HEK293 (cell line): Measurements from ENCODE around the gene CCNY.

Experiments
- CTCF ChIA-PET: fragments of 350-600 bp; formaldehyde crosslinking; extraction: SDS; loops from one replicate; lab custom pipeline; 2021; ENCODE audit warnings: antibody characterized with exemption; lab: Yijun Ruan, JAX
- POLR2A ChIA-PET: fragments of 300-600 bp; formaldehyde crosslinking; extraction: SDS; loops from one replicate; lab custom pipeline; 2020; ENCODE audit warnings: antibody characterized with exemption, inconsistent platforms; lab: Yijun Ruan, JAX
- H3K27ac ChIP-seq: fragments of 200-500 bp; sonication (Bioruptor generic); 2 replicates; pipeline ENCODE4 v1.5.1; 2014; ENCODE audit warnings: low read depth, low read length, control low read depth, inconsistent platforms; ENCODE audit errors: extremely low read depth
- H3K36me3 ChIP-seq, 2 experiments: fragments of 200-500 bp in 1 of 2; sonication (Bioruptor generic) in 1 of 2; 1 replicate in 1 of 2; 2 replicates in 1 of 2; pipeline ENCODE4 v1.5.1; 2014 to 2017; ENCODE audit warnings: inconsistent platforms in 2 of 2, low read length in 2 of 2; ENCODE audit not compliant: control insufficient read depth in 2 of 2, insufficient read depth in 1 of 2
- H3K4me1 ChIP-seq: fragments of 200-500 bp; sonication (Bioruptor generic); 2 replicates; pipeline ENCODE4 v1.5.1; 2014; ENCODE audit warnings: mild to moderate bottlenecking, low read length, inconsistent platforms; ENCODE audit not compliant: control insufficient read depth, insufficient read depth
- H3K4me3 ChIP-seq: 2 replicates; pipeline ENCODE4 v1.5.1; 2011; ENCODE audit warnings: low read depth, mild to moderate bottlenecking, control low read depth, low read length, moderate library complexity
- H3K9me3 ChIP-seq: fragments of 200-500 bp; sonication (Bioruptor generic); 2 replicates; pipeline ENCODE4 v1.5.1; 2014; ENCODE audit warnings: low read depth, low read length, inconsistent platforms; ENCODE audit not compliant: control insufficient read depth, insufficient read depth
- BCL11A ChIP-seq: fragments of 450-650 bp; formaldehyde crosslinking; IDR thresholded peaks from 2 replicates; pipeline ENCODE4 v1.5.1; 2016; ENCODE audit warnings: low read depth, missing biosample characterization, missing genetic modification characterization
- MZF1 ChIP-seq: fragments of 450-650 bp; formaldehyde crosslinking; IDR thresholded peaks from 2 replicates; pipeline ENCODE4 v1.5.1; 2017; ENCODE audit warnings: missing biosample characterization, missing genetic modification characterization, borderline replicate concordance
- OSR2 ChIP-seq: fragments of 450-650 bp; formaldehyde crosslinking; IDR thresholded peaks from 2 replicates; pipeline ENCODE4 v1.5.1; 2016; ENCODE audit warnings: missing biosample characterization, missing genetic modification characterization
- REST ChIP-seq: fragments of 450-650 bp; formaldehyde crosslinking; IDR thresholded peaks from 2 replicates; pipeline ENCODE4 v1.5.1; 2016; ENCODE audit warnings: missing biosample characterization, missing genetic modification characterization
- SCRT2 ChIP-seq: fragments of 450-650 bp; formaldehyde crosslinking; IDR thresholded peaks from 2 replicates; pipeline ENCODE4 v1.5.1; 2016; ENCODE audit warnings: missing biosample characterization, missing genetic modification characterization
- SETDB1 ChIP-seq: IDR thresholded peaks from one replicate; pipeline ENCODE4 v1.6.1; 2017; ENCODE audit warnings: mild to moderate bottlenecking, low read length, moderate library complexity, mixed read lengths; ENCODE audit not compliant: insufficient read length
- ZEB2 ChIP-seq: fragments of 450-650 bp; formaldehyde crosslinking; IDR thresholded peaks from 2 replicates; pipeline ENCODE4 v1.5.1; 2016; ENCODE audit warnings: missing biosample characterization, missing genetic modification characterization
- ZFP41 ChIP-seq: fragments of 450-650 bp; formaldehyde crosslinking; IDR thresholded peaks from 2 replicates; pipeline ENCODE4 v1.5.1; 2016; ENCODE audit warnings: missing biosample characterization, missing genetic modification characterization, borderline replicate concordance
- ZNF121 ChIP-seq: fragments of 450-650 bp; formaldehyde crosslinking; IDR thresholded peaks from 2 replicates; pipeline ENCODE4 v1.5.1; 2016; ENCODE audit warnings: missing biosample characterization, missing genetic modification characterization
- ZNF133 ChIP-seq: fragments of 450-650 bp; formaldehyde crosslinking; IDR thresholded peaks from 2 replicates; pipeline ENCODE4 v1.5.1; 2016; ENCODE audit warnings: missing biosample characterization, missing genetic modification characterization
- ZNF146 ChIP-seq: fragments of 450-650 bp; formaldehyde crosslinking; IDR thresholded peaks from 2 replicates; pipeline ENCODE4 v1.5.1; 2016; ENCODE audit warnings: missing biosample characterization, missing genetic modification characterization
- ZNF155 ChIP-seq: fragments of 450-650 bp; formaldehyde crosslinking; IDR thresholded peaks from 2 replicates; pipeline ENCODE4 v1.5.1; 2016; ENCODE audit warnings: missing biosample characterization, missing genetic modification characterization
- ZNF19 ChIP-seq: fragments of 450-650 bp; formaldehyde crosslinking; IDR thresholded peaks from 2 replicates; pipeline ENCODE4; 2016; ENCODE audit warnings: missing biosample characterization, missing genetic modification characterization, low read depth
- ZNF211 ChIP-seq: fragments of 450-650 bp; formaldehyde crosslinking; IDR thresholded peaks from 2 replicates; pipeline ENCODE4 v1.5.1; 2016; ENCODE audit warnings: low read depth, missing biosample characterization, missing genetic modification characterization
- ZNF223 ChIP-seq: fragments of 450-650 bp; formaldehyde crosslinking; IDR thresholded peaks from 2 replicates; pipeline ENCODE4 v1.5.1; 2016; ENCODE audit warnings: missing biosample characterization, missing genetic modification characterization
- ZNF302 ChIP-seq: fragments of 450-650 bp; formaldehyde crosslinking; IDR thresholded peaks from 2 replicates; pipeline ENCODE4 v1.5.1; 2016; ENCODE audit warnings: missing biosample characterization, missing genetic modification characterization, low read depth
- ZNF391 ChIP-seq: fragments of 450-650 bp; formaldehyde crosslinking; IDR thresholded peaks from 2 replicates; pipeline ENCODE4 v1.5.1; 2016; ENCODE audit warnings: low read depth, missing biosample characterization, missing genetic modification characterization, borderline replicate concordance
- ZNF580 ChIP-seq: fragments of 450-650 bp; formaldehyde crosslinking; IDR thresholded peaks from 2 replicates; pipeline ENCODE4 v1.5.1; 2016; ENCODE audit warnings: missing biosample characterization, missing genetic modification characterization
- ZNF600 ChIP-seq: fragments of 450-650 bp; formaldehyde crosslinking; IDR thresholded peaks from 2 replicates; pipeline ENCODE4 v1.5.1; 2016; ENCODE audit warnings: missing biosample characterization, missing genetic modification characterization
- ZNF626 ChIP-seq: fragments of 450-650 bp; sonication (Bioruptor Pico); formaldehyde crosslinking; IDR thresholded peaks from 2 replicates; pipeline ENCODE4 v1.5.1; 2018; ENCODE audit warnings: missing biosample characterization, missing genetic modification characterization, inconsistent platforms
- TF ChIP-seq, protein P1 (sequence below): fragments of 450-650 bp; formaldehyde crosslinking; IDR thresholded peaks from 2 replicates; pipeline ENCODE4 v1.5.1; 2017; ENCODE audit warnings: missing biosample characterization, missing genetic modification characterization

The CCNY gene

GRCh38 chr10:35508647-35509046, 172.3 kb downstream of the CCNY start:
- H3K4me1 ChIP-seq, result no peaks in the 10 kb centered on the region
- no peak overlapping the region for H3K27ac ChIP-seq
- CTCF ChIA-PET, result interaction anchor here (0.6 kb wide), 1 partner anchor 54 kb away, joined by 3 read pairs; no protein-coding TSS in a partner anchor
- H3K36me3 ChIP-seq, result peaks cover 0 to 6% of the 10 kb centered on the region in 2 experiments; a peak in 1 of 3 replicates
- H3K9me3 ChIP-seq, result no peaks in the 10 kb centered on the region
- POLR2A ChIA-PET, result no interaction called here
- no peak overlapping the region for H3K4me3 ChIP-seq
- no peak for TF ChIP-seq ZNF121 (tag by site-specific recombination)
- no peak for TF ChIP-seq ZNF580 (tag by site-specific recombination)
- no peak for TF ChIP-seq ZNF19 (tag by site-specific recombination)
- TF ChIP-seq REST (tag by site-specific recombination), result no peak
- TF ChIP-seq ZNF146 (tag by site-specific recombination), result no peak
- TF ChIP-seq, all 188 proteins: peak for 0

DNA sequence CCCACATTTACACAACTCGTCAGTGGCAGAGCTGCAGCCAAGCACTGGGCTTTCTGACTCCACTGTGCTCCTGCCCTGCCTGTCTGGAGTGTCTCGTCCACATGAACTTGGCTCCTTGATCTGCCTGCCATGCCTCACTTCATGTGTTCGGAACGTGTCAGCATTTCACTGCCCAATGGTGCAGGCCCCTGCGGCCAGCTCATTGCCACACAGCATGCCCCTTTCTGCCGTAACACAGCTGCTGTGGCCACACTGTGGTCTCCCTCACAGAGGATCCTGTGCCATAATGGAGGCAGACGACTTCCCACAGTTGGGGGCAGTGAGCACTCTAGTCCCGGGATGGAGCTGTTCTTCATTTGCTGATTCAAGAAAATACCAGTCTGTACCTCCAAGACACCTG, 174.6 kb downstream of the CCNY start:
- Histone ChIP-seq H3K27ac (no peak overlapping the region), H3K36me3 (peaks cover 0 to 6% of the 10 kb centered on the region in 2 experiments; a peak in 1 of 3 replicates), H3K4me3 (no peak overlapping the region), H3K4me1 (no peaks in the 10 kb centered on the region), H3K9me3 (no peaks in the 10 kb centered on the region)
- ChIA-PET POLR2A (no interaction called here), CTCF (interaction anchor here (1.0 kb wide), 1 partner anchor 52 kb away, joined by 3 read pairs; no protein-coding TSS in a partner anchor)
- no peak for TF ChIP-seq ZNF211
- TF ChIP-seq ZNF302 (tag by site-specific recombination), result no peak
- no peak for TF ChIP-seq ZFP41 (tag by site-specific recombination)
- no peak for TF ChIP-seq ZNF626 (tag by site-specific recombination)
- TF ChIP-seq MZF1, result no peak
- no peak for TF ChIP-seq ZNF133
- no peak for TF ChIP-seq ZNF155 (tag by site-specific recombination)
- no peak for TF ChIP-seq BCL11A (tag by site-specific recombination)
- TF ChIP-seq SCRT2 (tag by site-specific recombination), result no peak
- no peak for TF ChIP-seq ZNF600 (tag by site-specific recombination)
- TF ChIP-seq, protein P1, sequence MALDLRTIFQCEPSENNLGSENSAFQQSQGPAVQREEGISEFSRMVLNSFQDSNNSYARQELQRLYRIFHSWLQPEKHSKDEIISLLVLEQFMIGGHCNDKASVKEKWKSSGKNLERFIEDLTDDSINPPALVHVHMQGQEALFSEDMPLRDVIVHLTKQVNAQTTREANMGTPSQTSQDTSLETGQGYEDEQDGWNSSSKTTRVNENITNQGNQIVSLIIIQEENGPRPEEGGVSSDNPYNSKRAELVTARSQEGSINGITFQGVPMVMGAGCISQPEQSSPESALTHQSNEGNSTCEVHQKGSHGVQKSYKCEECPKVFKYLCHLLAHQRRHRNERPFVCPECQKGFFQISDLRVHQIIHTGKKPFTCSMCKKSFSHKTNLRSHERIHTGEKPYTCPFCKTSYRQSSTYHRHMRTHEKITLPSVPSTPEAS (tag by site-specific recombination), result no peak
- no peak for TF ChIP-seq OSR2 (tag by site-specific recombination)
- no peak for TF ChIP-seq ZNF223 (tag by site-specific recombination)
- TF ChIP-seq SETDB1, result no peak
- TF ChIP-seq ZNF391 (tag by site-specific recombination), result no peak
- no peak for TF ChIP-seq ZEB2
